HAP-1 (cell line): Measurements from ENCODE around the gene EXT2.

Source experiments
- DNase-seq, 2 experiments: peaks; one replicate each; pipeline ENCODE4 v3.0.0-alpha.2; 2016 to 2020; ENCODE audit warnings: low spot score in 2 of 2
- H3K27me3 ChIP-seq: fragments of 250-450 bp; sonication (Bioruptor Pico); 2 replicates; pipeline ENCODE4 v1.5.1; 2020; ENCODE audit warnings: low read depth, mild to moderate bottlenecking, moderate library complexity
- H3K36me3 ChIP-seq: fragments of 250-450 bp; sonication (Bioruptor Pico); replicated peaks from 2 replicates; pipeline ENCODE4 v1.5.1; 2020; ENCODE audit warnings: mild to moderate bottlenecking
- H3K4me1 ChIP-seq: fragments of 250-450 bp; sonication (Bioruptor Pico); 2 replicates; pipeline ENCODE4 v1.5.1; 2020; ENCODE audit warnings: mild to moderate bottlenecking
- H3K4me3 ChIP-seq: fragments of 250-450 bp; sonication (Bioruptor Pico); 2 replicates; pipeline ENCODE4 v1.5.1; 2020; ENCODE audit warnings: mild to moderate bottlenecking, moderate library complexity
- H3K9me3 ChIP-seq: fragments of 250-450 bp; sonication (Bioruptor Pico); 2 replicates; pipeline ENCODE4 v1.5.1; 2020; ENCODE audit warnings: mild to moderate bottlenecking, moderate library complexity
- in situ Hi-C: fragments of 300-500 bp; cut with MboI; formaldehyde crosslinking; loops from 3 replicates; pipeline ENCODE4 v1.14.3; 2020; ENCODE audit warnings: low sequenced_read_pairs, inconsistent platforms, mixed read lengths

The EXT2 gene

DNA sequence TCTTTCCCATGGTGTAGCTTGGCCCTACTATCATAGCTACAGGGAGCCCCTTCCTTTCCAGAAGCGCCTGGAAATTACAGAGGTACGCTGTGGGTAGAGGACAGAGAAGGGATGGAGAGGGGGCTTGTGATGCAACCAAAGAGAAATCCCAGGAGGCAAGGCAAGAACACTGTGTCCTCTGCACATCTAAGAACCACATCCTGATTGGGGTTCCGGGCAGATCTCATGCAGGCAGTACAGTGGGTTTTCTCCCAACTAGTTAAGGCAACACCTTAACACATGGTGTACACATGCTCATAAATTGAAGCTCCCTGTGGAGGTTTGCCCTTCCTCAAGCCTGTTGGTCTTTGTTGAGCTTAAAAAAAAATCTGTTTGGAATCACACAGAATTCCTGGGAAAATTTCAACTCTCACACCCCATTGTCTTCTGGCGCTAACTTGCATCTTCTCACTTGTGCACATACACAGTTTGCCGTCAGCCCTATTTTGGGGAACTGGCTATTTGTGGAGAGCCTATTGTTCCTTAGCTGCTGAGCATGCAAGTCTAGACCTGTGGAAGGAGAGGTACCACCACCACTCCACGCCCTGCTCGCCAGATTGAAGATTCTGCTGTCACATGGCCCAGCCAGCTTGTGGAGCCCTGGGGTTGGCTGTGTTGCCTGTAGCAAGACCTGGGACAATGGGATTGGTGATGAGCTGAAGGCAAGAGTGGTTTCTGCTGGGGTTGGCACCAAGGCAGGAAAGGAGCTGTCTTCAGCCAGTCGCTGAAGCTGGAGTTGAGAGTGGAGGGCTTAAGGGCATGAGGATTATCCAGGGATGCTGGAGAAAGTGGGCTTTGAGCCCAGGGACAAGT lies 162.1 kb downstream of the EXT2 start:
- Histone ChIP-seq H3K36me3 (no peaks in the 10 kb centered on the region), H3K4me3 (no peak overlapping the region), H3K27me3 (no peaks in the 10 kb centered on the region), H3K9me3 (no peaks in the 10 kb centered on the region), H3K4me1 (no peaks in the 10 kb centered on the region)
- no peak for DNase-seq
- in situ Hi-C loops: no loop called here

- no peak overlapping the region for H3K4me3 ChIP-seq
- H3K27me3 ChIP-seq: no peaks in the 10 kb centered on the region
- H3K36me3 ChIP-seq: no peaks in the 10 kb centered on the region
- H3K4me1 ChIP-seq: no peaks in the 10 kb centered on the region
- no peaks in the 10 kb centered on the region for H3K9me3 ChIP-seq
- in situ Hi-C loops: no loop called here
- no peak for DNase-seq
Observed at GRCh38 chr11:44258190-44258489, 162.7 kb downstream of the EXT2 start.

GRCh38 chr11:44258839-44259420 lies 163.5 kb downstream of the EXT2 start:
- H3K4me1 ChIP-seq: no peaks in the 10 kb centered on the region

GRCh38 chr11:44260081-44260480 lies 164.6 kb downstream of the EXT2 start:
- Histone ChIP-seq H3K4me1 (no peaks in the 10 kb centered on the region), H3K9me3 (no peaks in the 10 kb centered on the region), H3K4me3 (no peak overlapping the region), H3K27me3 (no peaks in the 10 kb centered on the region), H3K36me3 (no peaks in the 10 kb centered on the region)
- DNase-seq: no peak
- in situ Hi-C loops: no loop called here

More at GRCh38 chr11:44258839-44259420, 163.5 kb downstream of the EXT2 start:
- H3K36me3 ChIP-seq: no peaks in the 10 kb centered on the region
- H3K27me3 ChIP-seq: no peaks in the 10 kb centered on the region
- in situ Hi-C loops: no loop called here
- no peak overlapping the region for H3K4me3 ChIP-seq
- no peaks in the 10 kb centered on the region for H3K9me3 ChIP-seq
- DNase-seq: no peak

DNA sequence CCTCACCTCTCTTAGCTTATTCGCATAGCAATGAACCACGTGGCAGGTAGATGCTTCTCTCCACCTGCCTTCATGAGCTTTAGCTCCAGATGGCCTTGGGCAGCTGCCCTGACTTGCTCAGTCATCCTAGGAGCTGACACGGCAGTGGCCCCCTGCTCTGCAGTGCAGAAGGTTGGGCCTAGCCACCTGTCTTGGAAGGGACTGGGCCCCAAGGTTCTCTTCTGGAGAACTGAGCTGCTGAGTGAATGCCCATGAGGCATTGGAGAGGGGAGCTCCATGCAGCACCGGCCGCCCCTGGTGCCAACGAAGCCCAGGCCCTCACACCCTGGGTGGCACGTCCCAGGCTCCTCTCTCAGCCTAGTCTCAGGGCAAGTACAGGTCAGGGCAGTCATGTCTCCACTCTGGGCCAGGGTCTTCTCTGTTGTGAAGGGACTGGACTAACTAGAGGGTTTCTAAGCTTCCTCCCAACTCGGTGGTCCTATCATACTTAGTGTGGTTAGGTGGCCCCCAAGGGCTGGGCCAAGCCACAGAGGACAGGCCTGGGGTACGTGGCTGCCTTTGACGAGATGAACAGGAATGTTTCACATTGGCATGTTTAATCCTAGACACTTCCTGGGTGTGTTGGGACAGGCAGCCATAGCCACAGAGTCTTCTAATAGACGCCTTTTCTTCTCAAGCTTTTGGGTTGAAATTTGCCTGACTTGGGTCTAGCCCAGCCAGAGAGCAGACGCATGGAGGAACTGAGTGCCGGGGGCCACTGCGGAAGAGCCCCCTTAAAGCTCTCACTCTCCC lies 166.5 kb downstream of the EXT2 start:
- no peaks in the 10 kb centered on the region for H3K27me3 ChIP-seq
- in situ Hi-C loops: no loop called here
- H3K9me3 ChIP-seq: no peaks in the 10 kb centered on the region
- no peaks in the 10 kb centered on the region for H3K36me3 ChIP-seq
- no peak overlapping the region for H3K4me3 ChIP-seq
- no peak for DNase-seq
- no peaks in the 10 kb centered on the region for H3K4me1 ChIP-seq

GRCh38 chr11:44263738-44264437 lies 168.4 kb downstream of the EXT2 start:
- H3K9me3 ChIP-seq: no peaks in the 10 kb centered on the region
- in situ Hi-C loops: no loop called here
- H3K36me3 ChIP-seq: no peaks in the 10 kb centered on the region
- no peak overlapping the region for H3K4me3 ChIP-seq
- no peak for DNase-seq
- no peaks in the 10 kb centered on the region for H3K4me1 ChIP-seq
- H3K27me3 ChIP-seq: no peaks in the 10 kb centered on the region

- Histone ChIP-seq H3K27me3 (no peaks in the 10 kb centered on the region), H3K4me1 (no peaks in the 10 kb centered on the region), H3K9me3 (no peaks in the 10 kb centered on the region), H3K4me3 (no peak overlapping the region), H3K36me3 (no peaks in the 10 kb centered on the region)
- in situ Hi-C loops: no loop called here
- no peak for DNase-seq
Observed at GRCh38 chr11:44264438-44264749, 168.9 kb downstream of the EXT2 start.

GRCh38 chr11:44264761-44265160 lies 169.3 kb downstream of the EXT2 start:
- no peaks in the 10 kb centered on the region for H3K36me3 ChIP-seq
- no peak overlapping the region for H3K4me3 ChIP-seq
- no peak for DNase-seq
- no peaks in the 10 kb centered on the region for H3K27me3 ChIP-seq
- H3K4me1 ChIP-seq: no peaks in the 10 kb centered on the region
- in situ Hi-C loops: no loop called here
- H3K9me3 ChIP-seq: no peaks in the 10 kb centered on the region

GRCh38 chr11:44266056-44266780 lies 170.7 kb downstream of the EXT2 start:
- Histone ChIP-seq H3K9me3 (no peaks in the 10 kb centered on the region), H3K4me1 (no peaks in the 10 kb centered on the region), H3K4me3 (no peak overlapping the region), H3K36me3 (no peaks in the 10 kb centered on the region), H3K27me3 (no peaks in the 10 kb centered on the region)
- DNase-seq: no peak
- in situ Hi-C loops: no loop called here

DNA sequence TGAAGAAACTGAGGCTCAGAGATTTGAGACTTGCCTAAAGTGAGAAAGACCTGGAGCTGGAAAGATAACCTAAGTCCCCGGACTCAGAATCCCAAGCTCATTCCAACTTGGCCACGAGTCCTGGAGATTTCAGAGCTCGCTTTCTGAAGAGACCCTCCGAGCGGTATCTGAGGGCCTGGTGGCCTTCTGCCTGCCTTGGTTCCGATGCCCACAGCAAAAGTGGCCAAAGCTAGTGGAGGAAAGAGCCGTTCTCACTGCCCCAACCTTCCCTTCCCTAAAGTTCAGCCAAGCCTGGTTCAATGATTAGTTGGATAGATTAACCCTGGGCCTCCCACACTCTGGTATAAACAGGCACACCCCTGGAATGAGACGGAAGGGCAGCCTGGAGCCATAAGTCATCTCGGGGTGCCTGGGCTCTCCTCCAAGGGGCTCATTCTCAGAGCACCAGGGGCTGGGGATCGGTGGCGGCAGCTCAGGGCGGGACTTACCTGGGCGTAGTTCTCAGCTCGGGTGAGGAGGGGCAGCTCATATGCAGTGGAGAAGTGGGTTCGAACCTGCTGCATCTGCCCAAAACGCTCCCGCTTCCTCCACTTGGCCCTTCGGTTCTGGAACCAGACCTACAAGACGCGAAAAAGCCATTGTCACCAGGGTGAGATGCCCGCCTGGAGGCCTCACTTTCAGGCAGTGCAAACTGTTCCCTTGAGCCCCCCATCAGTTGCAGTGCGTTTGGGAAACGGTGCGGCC lies 171.7 kb downstream of the EXT2 start:
- DNase-seq: no peak
- Histone ChIP-seq H3K36me3 (no peaks in the 10 kb centered on the region), H3K4me1 (no peaks in the 10 kb centered on the region), H3K4me3 (no peak overlapping the region), H3K27me3 (no peaks in the 10 kb centered on the region), H3K9me3 (no peaks in the 10 kb centered on the region)
- in situ Hi-C loops: no loop called here

DNA sequence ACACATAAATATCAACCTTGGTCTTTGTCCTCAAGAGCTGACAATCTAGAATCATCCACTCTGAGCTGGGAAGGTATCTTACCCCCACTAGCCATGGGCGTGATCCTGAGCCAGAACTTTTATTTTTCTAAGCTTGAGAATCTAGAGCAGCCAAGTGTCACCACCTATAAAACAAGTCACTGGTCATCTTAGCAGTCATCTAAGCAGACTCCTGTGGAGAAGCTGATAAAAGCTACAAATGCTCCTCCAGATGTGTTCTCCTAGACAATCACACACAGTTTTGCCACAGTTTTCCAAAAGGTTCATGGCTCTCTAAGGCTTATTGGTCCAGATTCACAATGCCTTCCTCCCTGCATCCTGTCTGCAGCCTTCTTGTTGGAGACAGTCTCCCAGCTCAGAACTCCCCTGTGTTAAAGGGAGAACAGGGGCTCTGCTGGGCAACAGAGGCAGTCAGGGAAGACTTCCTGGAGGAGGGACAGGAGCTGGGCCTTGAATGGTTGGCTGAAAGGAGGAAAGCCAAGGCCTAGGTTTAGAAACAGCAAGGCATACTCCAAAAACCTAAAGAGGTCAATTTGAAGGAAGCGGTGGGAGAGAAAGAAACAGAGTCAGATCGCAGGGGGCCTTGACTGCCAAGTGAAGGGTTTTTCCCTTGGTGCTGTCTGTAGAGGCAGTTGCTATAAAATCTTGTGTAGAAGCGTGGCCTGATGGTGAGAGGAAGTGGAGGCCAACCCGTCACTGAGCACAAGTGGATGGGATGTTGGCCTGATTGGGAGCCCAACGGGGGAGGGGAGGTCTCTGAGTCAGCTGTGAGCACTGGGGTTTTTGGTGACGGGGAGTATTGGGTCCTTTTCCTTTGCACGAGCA lies 172.5 kb downstream of the EXT2 start:
- H3K4me3 ChIP-seq: no peak overlapping the region
- H3K4me1 ChIP-seq: no peaks in the 10 kb centered on the region
- no peaks in the 10 kb centered on the region for H3K36me3 ChIP-seq
- in situ Hi-C loops: no loop called here
- H3K27me3 ChIP-seq: no peaks in the 10 kb centered on the region
- DNase-seq: no peak
- no peaks in the 10 kb centered on the region for H3K9me3 ChIP-seq

GRCh38 chr11:44268614-44269080 lies 173.2 kb downstream of the EXT2 start:
- no peaks in the 10 kb centered on the region for H3K4me1 ChIP-seq
- no peak for DNase-seq
- in situ Hi-C loops: no loop called here
- H3K4me3 ChIP-seq: no peak overlapping the region
- no peaks in the 10 kb centered on the region for H3K27me3 ChIP-seq
- H3K9me3 ChIP-seq: no peaks in the 10 kb centered on the region
- H3K36me3 ChIP-seq: no peaks in the 10 kb centered on the region
